Measurements from ENCODE around the gene IGSF21.

The IGSF21 gene

GRCh38 chr1:18246543-18246942 lies 138.9 kb downstream of the IGSF21 start:
- no peak overlapping the region for H3K4me3 ChIP-seq (replicated peaks; ENCODE audit: low read depth, low read length)
- no peaks in the 10 kb centered on the region for H3K36me3 ChIP-seq (ENCODE audit: control insufficient read depth, insufficient read depth, low read length)
- peak; percentile 38 for TF ChIP-seq CTCF (IDR thresholded peaks at IDR 0.05; ENCODE audit: insufficient read depth, low read length, poor library complexity, severe bottlenecking)
- DNase-seq (ENCODE audit: extremely low read depth, insufficient read length), result no peak
- no peaks in the 10 kb centered on the region; the same call in 1 of the 2 replicates for H3K27me3 ChIP-seq (replicated peaks; ENCODE audit: control insufficient read depth, insufficient read depth, low read length)

- H3K27me3 ChIP-seq (replicated peaks; ENCODE audit: control insufficient read depth, insufficient read depth, low read length), result no peaks in the 10 kb centered on the region; the same call in 1 of the 2 replicates
- TF ChIP-seq CTCF (IDR thresholded peaks at IDR 0.05; ENCODE audit: insufficient read depth, low read length, poor library complexity, severe bottlenecking), result no peak
- no peak for DNase-seq (ENCODE audit: extremely low read depth, insufficient read length)
- no peak overlapping the region for H3K4me3 ChIP-seq (replicated peaks; ENCODE audit: low read depth, low read length)
- H3K36me3 ChIP-seq (ENCODE audit: control insufficient read depth, insufficient read depth, low read length), result no peaks in the 10 kb centered on the region
Observed at GRCh38 chr1:18247151-18247550, 139.6 kb downstream of the IGSF21 start.

GRCh38 chr1:18249631-18250030 lies 142.0 kb downstream of the IGSF21 start:
- TF ChIP-seq CTCF (IDR thresholded peaks at IDR 0.05; ENCODE audit: insufficient read depth, low read length, poor library complexity, severe bottlenecking), result no peak
- H3K36me3 ChIP-seq (ENCODE audit: control insufficient read depth, insufficient read depth, low read length), result no peaks in the 10 kb centered on the region
- H3K4me3 ChIP-seq (replicated peaks; ENCODE audit: low read depth, low read length), result no peak overlapping the region
- DNase-seq (ENCODE audit: extremely low read depth, insufficient read length), result no peak
- H3K27me3 ChIP-seq (replicated peaks; ENCODE audit: control insufficient read depth, insufficient read depth, low read length), result no peaks in the 10 kb centered on the region; the same call in 1 of the 2 replicates

- no peaks in the 10 kb centered on the region for H3K36me3 ChIP-seq (ENCODE audit: control insufficient read depth, insufficient read depth, low read length)
- no peaks in the 10 kb centered on the region; the same call in 1 of the 2 replicates for H3K27me3 ChIP-seq (replicated peaks; ENCODE audit: control insufficient read depth, insufficient read depth, low read length)
- TF ChIP-seq CTCF (IDR thresholded peaks at IDR 0.05; ENCODE audit: insufficient read depth, low read length, poor library complexity, severe bottlenecking), result no peak
- H3K4me3 ChIP-seq (replicated peaks; ENCODE audit: low read depth, low read length), result no peak overlapping the region
- DNase-seq (ENCODE audit: extremely low read depth, insufficient read length), result no peak
Observed at GRCh38 chr1:18253093-18253492, 145.5 kb downstream of the IGSF21 start.

- no peak for TF ChIP-seq CTCF (IDR thresholded peaks at IDR 0.05; ENCODE audit: insufficient read depth, low read length, poor library complexity, severe bottlenecking)
- DNase-seq (ENCODE audit: extremely low read depth, insufficient read length), result no peak
- H3K4me3 ChIP-seq (replicated peaks; ENCODE audit: low read depth, low read length), result no peak overlapping the region
- no peaks in the 10 kb centered on the region; the same call in none of the 2 replicates for H3K27me3 ChIP-seq (replicated peaks; ENCODE audit: control insufficient read depth, insufficient read depth, low read length)
- no peaks in the 10 kb centered on the region for H3K36me3 ChIP-seq (ENCODE audit: control insufficient read depth, insufficient read depth, low read length)
Observed at GRCh38 chr1:18256282-18257235, 149.0 kb downstream of the IGSF21 start.

Data from GM06990 (cell line).